HG03354 (cell line): ENCODE data around the gene FYB1.
"Not testable (repeated sequence)": the region's sequence is repeated elsewhere in the genome, so short reads cannot be mapped to it uniquely, and the experiment has no call there.

Source experiments
- ATAC-seq: cut with Tn5 transposase; IDR thresholded peaks from one replicate; pipeline ENCODE4 v1.9.1; 2021; ENCODE audit warnings: mild to moderate bottlenecking; ENCODE audit not compliant: unreplicated experiment, poor library complexity, severe bottlenecking

FYB1 gene

GRCh38 chr5:39192450-39193160, 26.8 kb downstream of the FYB1 start:
- ATAC-seq, result no peak

- ATAC-seq, result peak; percentile 48
Observed at GRCh38 chr5:39191216-39191615, 28.1 kb downstream of the FYB1 start.

GRCh38 chr5:39190311-39191102, 28.9 kb downstream of the FYB1 start:
- ATAC-seq, result no peak

DNA sequence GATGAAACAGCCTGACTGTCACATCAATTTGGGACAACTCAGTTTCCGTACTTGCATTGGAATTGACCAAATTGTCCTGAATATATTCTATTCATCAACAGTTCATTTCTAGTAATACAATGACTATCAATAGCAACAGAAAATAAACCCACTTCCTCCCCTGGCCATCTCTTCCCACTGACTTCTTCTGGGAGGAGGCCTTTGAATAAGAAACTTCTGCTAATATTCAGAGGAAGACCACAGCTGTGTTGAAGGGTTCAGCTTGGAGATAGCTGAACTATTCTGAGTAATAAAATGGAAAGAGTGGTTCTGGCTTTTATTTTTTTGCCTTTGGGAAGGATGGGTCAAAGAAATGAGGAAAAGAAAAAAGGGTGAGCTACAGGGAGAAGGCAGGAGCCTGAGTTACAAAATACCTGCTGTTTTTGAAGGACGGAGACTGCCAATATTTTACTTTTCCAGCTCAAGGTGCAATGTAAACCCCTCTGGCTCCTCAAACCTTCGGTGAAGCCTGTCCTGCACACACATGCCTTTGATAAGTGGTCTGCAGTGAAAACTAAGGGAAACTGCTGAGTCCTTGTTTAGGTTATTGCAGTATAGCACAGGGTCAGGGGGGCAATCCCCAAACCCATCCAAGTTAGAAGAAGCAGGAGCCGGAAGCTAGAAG, 29.9 kb downstream of the FYB1 start:
- no peak for ATAC-seq

- ATAC-seq, result peak; percentile 64
Observed at GRCh38 chr5:39187831-39188731, 31.3 kb downstream of the FYB1 start.

GRCh38 chr5:39186722-39187539, 32.4 kb downstream of the FYB1 start:
- ATAC-seq, result no peak

DNA sequence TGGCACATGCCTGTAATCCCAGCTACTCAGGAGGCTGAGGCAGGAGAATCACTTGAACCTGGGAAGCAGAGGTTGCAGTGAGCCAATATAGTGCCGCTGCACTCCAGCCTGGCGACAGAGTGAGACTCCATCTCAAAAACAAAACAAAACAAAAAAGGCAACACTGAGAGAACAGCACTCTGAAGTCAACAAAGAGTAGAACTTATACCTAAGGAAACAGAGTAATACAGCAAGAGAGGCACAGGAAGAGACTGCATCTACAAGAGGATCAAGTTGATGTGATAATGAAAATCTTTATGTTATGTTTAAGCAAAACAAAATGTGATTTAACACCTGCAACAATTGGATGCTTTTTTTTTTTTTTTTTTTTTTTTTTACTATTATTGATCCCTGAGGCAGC, 33.1 kb downstream of the FYB1 start:
- no peak for ATAC-seq

- ATAC-seq, result no peak
Observed at GRCh38 chr5:39185761-39186160, 33.6 kb downstream of the FYB1 start.

- not testable (repeated sequence) for ATAC-seq
Observed at GRCh38 chr5:39179561-39179960, 39.8 kb downstream of the FYB1 start.

DNA sequence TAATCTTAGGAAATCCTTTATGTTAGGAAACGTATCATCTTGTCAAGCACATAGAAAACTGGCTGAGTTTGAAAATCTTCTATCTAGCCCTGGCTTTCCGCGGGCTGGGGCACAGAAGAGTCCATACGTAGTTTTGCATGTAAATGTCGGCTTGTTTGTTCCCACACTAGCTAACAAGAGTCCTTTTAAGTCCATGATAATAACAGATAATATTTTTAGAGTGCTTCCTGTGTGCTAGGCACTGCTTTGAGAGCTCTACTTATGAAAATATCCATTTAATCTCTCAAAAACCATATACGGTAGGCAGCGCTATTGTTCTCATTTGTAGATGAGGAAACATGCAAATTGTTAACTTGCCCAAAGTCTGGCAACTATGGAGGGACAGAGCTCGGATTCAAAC, 40.5 kb downstream of the FYB1 start:
- no peak for ATAC-seq

DNA sequence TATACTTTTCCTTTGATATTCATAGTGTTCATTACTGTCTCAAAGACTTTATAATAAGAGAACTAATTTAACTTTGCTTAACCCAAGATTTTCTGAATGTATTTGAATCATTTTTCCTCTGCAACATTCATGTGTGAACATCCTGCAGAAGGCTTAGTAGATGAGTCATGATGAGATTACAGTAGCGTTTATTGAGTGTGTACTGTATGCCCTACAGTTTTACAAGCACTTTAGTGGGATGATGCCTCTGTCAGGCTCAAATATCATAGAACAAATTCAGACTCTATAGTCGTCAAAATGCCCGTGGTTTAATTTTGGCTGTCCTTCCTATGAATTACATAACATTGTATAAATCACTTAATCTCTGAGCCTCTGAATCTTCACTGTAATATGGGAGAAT, 41.2 kb downstream of the FYB1 start:
- ATAC-seq, result no peak

- ATAC-seq, result peak; percentile 84
Observed at GRCh38 chr5:39177631-39177964, 41.8 kb downstream of the FYB1 start.

DNA sequence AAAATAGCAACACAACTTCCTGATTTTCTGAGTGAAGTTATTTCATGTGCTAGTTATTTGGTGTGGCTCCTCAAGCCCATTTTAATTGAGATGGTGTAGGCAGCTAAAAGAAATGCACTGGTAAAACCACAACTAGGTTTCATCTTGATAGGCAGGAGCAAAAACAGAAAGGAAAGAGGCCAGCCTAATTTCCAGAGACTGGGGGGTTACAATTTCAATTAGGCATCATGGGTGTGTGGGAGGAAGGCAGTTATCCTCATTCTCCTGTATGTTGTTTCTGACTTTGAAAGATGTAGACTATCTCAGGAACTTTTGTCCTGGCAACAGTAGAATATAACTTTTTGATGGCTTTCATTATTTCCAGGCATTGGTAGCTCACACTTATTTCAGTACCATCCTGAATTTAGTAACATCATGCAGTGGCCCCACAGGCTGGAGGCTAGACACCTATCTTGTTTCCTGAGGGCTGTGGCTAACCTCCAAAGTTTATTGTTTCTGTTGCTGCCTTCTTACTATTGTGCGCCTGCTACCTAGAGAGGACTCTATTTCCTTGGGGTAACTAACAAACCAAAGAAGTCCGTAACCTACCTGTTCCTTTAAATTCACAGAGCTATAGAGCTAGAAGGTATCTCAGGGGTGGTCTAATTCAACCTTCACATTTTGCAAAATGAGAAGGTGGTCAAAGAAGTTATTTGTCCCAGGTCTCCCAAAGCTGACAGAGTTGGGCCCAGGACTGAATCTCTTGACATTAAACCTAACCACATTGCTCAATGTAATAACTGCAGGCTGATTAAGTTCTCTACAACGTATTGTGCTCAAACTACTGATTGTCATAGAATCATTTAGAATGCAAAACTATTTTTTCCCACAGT, 42.4 kb downstream of the FYB1 start:
- ATAC-seq, result peak; percentile 45

- ATAC-seq, result no peak
Observed at GRCh38 chr5:39175273-39175955, 43.9 kb downstream of the FYB1 start.

DNA sequence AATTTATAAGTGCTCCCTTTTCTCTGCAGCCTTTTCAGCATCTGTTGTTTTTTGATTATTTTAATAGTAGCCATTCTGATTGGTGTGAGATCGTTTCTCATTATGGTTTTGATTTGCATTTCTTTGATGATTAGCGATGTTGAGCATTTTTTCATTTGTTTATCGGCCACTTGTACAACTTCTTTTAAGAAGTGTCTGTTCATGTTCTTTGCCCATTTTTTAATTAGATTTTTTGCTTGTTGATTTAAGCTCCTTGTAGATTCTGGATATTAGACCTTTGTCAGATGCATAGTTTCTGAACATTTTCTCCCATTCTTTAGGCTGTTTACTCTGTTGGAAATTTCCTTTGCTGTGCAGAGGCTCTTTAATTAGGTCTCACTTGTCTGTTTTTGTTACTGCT, 46.3 kb downstream of the FYB1 start:
- ATAC-seq, result no peak

GRCh38 chr5:39172593-39172992, 46.8 kb downstream of the FYB1 start:
- no peak for ATAC-seq

DNA sequence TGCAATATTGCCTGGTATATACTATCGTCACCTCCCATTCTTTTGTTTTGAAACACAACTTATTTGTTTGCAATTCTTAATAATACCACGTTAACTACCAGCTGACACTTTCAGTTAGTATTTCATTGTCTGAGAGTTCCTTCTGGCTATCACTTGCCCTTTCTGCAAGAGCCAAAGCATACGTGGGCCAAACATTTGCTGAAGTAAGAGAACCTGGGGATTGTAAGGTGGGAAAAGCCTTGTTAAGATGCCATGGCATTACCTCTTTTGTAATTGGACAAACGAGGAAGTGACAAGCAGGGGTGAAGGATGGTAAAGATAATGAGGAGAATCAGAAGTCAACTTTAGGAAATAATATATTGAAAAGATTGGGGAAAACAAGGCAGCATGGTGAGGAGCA, 47.7 kb downstream of the FYB1 start:
- no peak for ATAC-seq

GRCh38 chr5:39169081-39169480, 50.3 kb downstream of the FYB1 start:
- no peak for ATAC-seq
